NCI-H1436 treated with DMSO at 0.1 percent for 48 hours (cell line): ENCODE measurements around the gene PCDH9.

Source experiments
- DNase-seq: peaks from one replicate; lab custom pipeline; 2025; lab: John Stamatoyannopoulos, UW

Gene PCDH9

GRCh38 chr13:67023130-67023876 is 206.8 kb downstream of the PCDH9 start:
- no peak for DNase-seq

- no peak for DNase-seq
These were observed 211.4 kb downstream of the PCDH9 start for GRCh38 chr13:67018775-67019174.

GRCh38 chr13:67017276-67017675 is 212.9 kb downstream of the PCDH9 start:
- DNase-seq = no peak

- no peak for DNase-seq
These were observed 214.0 kb downstream of the PCDH9 start for GRCh38 chr13:67015976-67016600.

GRCh38 chr13:67014399-67014798 is 215.7 kb downstream of the PCDH9 start:
- DNase-seq = no peak

- DNase-seq = no peak
These were observed 216.4 kb downstream of the PCDH9 start for GRCh38 chr13:67013709-67014108.

GRCh38 chr13:67008075-67008668 is 222.0 kb downstream of the PCDH9 start:
- DNase-seq = no peak

- no peak for DNase-seq
These were observed 225.6 kb downstream of the PCDH9 start for GRCh38 chr13:67004511-67004910.

- no peak for DNase-seq
These were observed 226.4 kb downstream of the PCDH9 start for GRCh38 chr13:67003743-67004142.

- DNase-seq = no peak
These were observed 228.8 kb downstream of the PCDH9 start for GRCh38 chr13:67001363-67001762.

GRCh38 chr13:66996503-66996902 is 233.6 kb downstream of the PCDH9 start:
- DNase-seq = no peak

GRCh38 chr13:66995203-66995611 is 234.9 kb downstream of the PCDH9 start:
- DNase-seq = no peak

- DNase-seq = no peak
These were observed 235.5 kb downstream of the PCDH9 start for GRCh38 chr13:66994517-66995202.

- DNase-seq = no peak
These were observed 236.0 kb downstream of the PCDH9 start for GRCh38 chr13:66994097-66994496.

GRCh38 chr13:66992719-66993118 is 237.4 kb downstream of the PCDH9 start:
- DNase-seq = no peak

- DNase-seq = no peak
These were observed 238.0 kb downstream of the PCDH9 start for GRCh38 chr13:66992183-66992582.

GRCh38 chr13:66984241-66984640 is 245.9 kb downstream of the PCDH9 start:
- DNase-seq = no peak

- DNase-seq = no peak
These were observed 248.2 kb downstream of the PCDH9 start for GRCh38 chr13:66981912-66982311.

- no peak for DNase-seq
These were observed 253.0 kb downstream of the PCDH9 start for GRCh38 chr13:66977161-66977560.

GRCh38 chr13:66974889-66975288 is 255.2 kb downstream of the PCDH9 start:
- no peak for DNase-seq

GRCh38 chr13:66974174-66974573 is 256.0 kb downstream of the PCDH9 start:
- DNase-seq = no peak

GRCh38 chr13:66972659-66973058 is 257.5 kb downstream of the PCDH9 start:
- no peak for DNase-seq

- no peak for DNase-seq
These were observed 259.1 kb downstream of the PCDH9 start for GRCh38 chr13:66971004-66971403.
